ENCODE results near the gene TTLL5.

DNA sequence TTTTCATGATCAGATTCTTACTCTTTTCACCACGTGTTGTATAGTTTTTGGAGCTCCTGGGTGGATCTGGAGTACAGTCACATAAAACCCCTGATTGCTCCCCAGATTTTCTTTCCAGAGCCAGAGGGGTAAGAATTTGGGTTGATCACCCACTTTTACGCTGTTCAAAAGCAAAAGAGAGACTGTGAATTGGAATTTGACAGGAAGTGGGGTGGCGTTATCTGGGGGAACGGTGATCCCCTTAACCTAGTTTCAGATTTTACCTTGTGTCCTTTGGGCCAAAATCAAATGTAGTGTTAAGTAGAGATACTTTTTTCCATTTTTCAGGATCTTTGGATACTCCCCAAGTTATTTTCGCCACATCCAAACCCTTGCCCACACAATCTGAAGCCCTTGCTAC is 245.2 kb downstream of the TTLL5 start:
- TF ChIP-seq, protein P1, sequence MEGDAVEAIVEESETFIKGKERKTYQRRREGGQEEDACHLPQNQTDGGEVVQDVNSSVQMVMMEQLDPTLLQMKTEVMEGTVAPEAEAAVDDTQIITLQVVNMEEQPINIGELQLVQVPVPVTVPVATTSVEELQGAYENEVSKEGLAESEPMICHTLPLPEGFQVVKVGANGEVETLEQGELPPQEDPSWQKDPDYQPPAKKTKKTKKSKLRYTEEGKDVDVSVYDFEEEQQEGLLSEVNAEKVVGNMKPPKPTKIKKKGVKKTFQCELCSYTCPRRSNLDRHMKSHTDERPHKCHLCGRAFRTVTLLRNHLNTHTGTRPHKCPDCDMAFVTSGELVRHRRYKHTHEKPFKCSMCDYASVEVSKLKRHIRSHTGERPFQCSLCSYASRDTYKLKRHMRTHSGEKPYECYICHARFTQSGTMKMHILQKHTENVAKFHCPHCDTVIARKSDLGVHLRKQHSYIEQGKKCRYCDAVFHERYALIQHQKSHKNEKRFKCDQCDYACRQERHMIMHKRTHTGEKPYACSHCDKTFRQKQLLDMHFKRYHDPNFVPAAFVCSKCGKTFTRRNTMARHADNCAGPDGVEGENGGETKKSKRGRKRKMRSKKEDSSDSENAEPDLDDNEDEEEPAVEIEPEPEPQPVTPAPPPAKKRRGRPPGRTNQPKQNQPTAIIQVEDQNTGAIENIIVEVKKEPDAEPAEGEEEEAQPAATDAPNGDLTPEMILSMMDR (IDR thresholded peaks at IDR 0.05), result no peak
- no peak for TF ChIP-seq POLR2A (IDR thresholded peaks at IDR 0.05)
